Activated gamma-delta T cell treated with Interleukin-2 at 50 U/mL for 16 hours (primary cell): ENCODE data around the gene DKK3.

Source experiments
- DNase-seq: peaks from one replicate; pipeline ENCODE4 v3.0.0-alpha.2; 2020

DKK3 gene

GRCh38 chr11:11935536-11935935, 72.9 kb downstream of the DKK3 start:
- DNase-seq = no peak

GRCh38 chr11:11931461-11932055, 76.9 kb downstream of the DKK3 start:
- DNase-seq = peak; percentile 3

- no peak for DNase-seq
Measured at GRCh38 chr11:11929920-11930319, 78.5 kb downstream of the DKK3 start.

- no peak for DNase-seq
Measured at GRCh38 chr11:11923828-11924227, 84.6 kb downstream of the DKK3 start.

- no peak for DNase-seq
Measured at GRCh38 chr11:11916981-11917399, 91.4 kb downstream of the DKK3 start.

GRCh38 chr11:11915625-11916024, 92.8 kb downstream of the DKK3 start:
- DNase-seq = no peak

GRCh38 chr11:11913395-11913794, 95.0 kb downstream of the DKK3 start:
- no peak for DNase-seq
